Activated CD4-positive, alpha-beta T cell treated with anti-CD3 and anti-CD28 coated beads, Interleukin-2, Interleukin-6, amounts not matched to agents 100 ng/mL and 50 ng/mL, durations not matched to agents 16 hours and 8 hours (primary cell): ENCODE data around the gene MAP3K1.
"Not testable (repeated sequence)": the region's sequence is repeated elsewhere in the genome, so short reads cannot be mapped to it uniquely, and the experiment has no call there.

Experiments
- DNase-seq: peaks from one replicate; pipeline ENCODE4 v3.0.0-alpha.2; 2020

Gene MAP3K1

GRCh38 chr5:56814963-56815657 lies at the start of gene MAP3K1:
Gene MAP3K1 (plus strand): TSS chr5:56815549. CDS start chr5:56815574, 25 bp downstream.
- peak; percentile 86 for DNase-seq

DNA sequence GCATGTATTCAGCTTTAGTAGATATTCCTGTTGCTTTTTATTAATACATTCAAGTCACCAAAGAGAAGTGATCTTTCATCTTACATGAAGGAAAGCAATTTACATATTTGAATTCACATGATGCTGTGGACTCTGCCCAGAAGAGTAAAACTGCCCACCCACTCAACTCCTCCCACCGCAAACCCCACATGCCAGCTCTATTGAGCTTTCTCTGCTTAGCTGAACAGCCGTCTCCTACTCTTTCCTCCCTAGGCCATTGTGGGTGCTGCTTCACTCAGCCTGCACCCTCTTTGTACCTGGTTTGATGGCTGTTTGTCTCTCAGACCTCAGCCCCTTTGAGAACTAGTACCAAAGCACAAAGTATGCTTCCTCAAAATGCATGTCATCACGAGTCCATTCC lies 48.4 kb upstream of the MAP3K1 start:
- DNase-seq = no peak

- no peak for DNase-seq
Observed at GRCh38 chr5:56769875-56770604, 45.3 kb upstream of the MAP3K1 start.

DNA sequence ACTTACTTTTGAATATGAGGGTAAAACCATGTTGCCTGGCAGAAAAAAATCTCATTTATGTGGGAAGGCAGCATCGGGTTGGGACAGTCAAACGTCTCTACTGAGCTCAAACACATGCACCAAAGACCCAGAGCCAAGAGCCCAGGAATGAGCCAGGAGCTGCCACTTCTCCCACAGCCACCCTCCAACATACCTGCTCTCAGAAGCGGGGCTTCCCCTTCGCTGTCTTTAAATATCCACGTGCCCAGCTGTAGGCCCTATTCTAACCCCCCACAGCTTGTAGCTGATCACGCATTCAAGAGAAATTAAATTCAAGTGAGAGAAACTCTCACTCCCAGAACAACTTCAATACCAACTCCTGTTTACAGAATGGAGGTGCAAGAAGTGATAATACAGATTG lies 42.6 kb upstream of the MAP3K1 start:
- DNase-seq = no peak

DNA sequence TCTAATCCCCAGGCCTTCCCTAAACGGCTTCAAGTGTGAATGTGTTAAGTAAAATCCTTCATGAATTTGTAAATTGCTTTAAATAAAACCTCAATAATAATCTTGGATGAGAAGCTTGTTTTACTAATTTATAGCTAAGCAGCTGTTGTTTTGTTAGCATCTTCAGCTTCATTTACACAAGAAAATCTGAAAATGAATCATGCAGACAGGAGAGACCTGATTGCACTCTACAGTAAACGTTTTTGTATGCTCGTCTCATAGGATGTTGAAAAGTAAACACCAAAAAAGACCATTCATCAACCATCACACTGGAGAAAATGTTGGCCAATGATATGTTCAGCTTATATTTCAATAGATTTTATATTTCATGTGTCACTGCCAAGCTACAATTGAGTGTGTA lies 40.4 kb upstream of the MAP3K1 start:
- no peak for DNase-seq

- not testable (repeated sequence) for DNase-seq
Observed at GRCh38 chr5:56776212-56776846, 39.0 kb upstream of the MAP3K1 start.

DNA sequence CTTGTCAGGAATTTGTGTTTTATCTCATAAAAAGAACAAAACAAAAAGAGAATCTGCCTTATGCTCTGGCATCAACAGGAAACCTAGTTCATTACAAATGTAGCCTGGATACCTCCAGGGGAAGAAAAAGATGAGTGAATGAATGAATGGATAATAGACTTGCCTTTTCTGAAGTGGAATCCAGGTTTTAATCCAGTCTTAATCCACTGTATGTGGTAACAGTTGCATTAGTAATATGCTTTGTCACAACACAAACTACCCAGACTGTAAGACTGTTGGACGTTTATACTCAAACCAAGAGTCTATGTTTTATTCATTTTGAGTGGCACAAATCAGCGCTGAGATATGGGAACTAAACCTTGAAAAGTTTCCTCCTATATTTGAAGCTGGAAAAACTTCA lies 32.1 kb upstream of the MAP3K1 start:
- DNase-seq = no peak

GRCh38 chr5:56786346-56786745 lies 29.0 kb upstream of the MAP3K1 start:
- no peak for DNase-seq

DNA sequence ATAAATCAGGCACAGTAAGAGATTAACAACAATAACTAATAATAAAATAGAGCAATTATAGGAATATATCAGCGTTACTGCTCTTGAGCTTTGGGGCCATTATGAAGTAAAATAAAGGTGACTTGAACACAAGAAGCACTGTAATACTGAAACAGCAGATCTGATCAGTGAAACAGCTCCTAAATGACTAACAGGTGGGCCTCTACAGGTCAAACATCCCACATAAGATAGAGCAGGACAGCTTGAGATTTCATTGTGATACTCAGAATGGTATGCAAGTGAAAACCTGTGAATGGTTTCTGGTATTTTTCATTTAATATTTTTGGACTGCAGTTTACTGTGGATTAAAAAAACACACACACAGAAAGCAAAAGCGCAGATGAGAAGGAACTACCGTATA lies 24.0 kb upstream of the MAP3K1 start:
- peak; percentile 59 for DNase-seq

- no peak for DNase-seq
Observed at GRCh38 chr5:56798521-56798920, 16.8 kb upstream of the MAP3K1 start.

GRCh38 chr5:56800186-56800585 lies 15.2 kb upstream of the MAP3K1 start:
- no peak for DNase-seq

DNA sequence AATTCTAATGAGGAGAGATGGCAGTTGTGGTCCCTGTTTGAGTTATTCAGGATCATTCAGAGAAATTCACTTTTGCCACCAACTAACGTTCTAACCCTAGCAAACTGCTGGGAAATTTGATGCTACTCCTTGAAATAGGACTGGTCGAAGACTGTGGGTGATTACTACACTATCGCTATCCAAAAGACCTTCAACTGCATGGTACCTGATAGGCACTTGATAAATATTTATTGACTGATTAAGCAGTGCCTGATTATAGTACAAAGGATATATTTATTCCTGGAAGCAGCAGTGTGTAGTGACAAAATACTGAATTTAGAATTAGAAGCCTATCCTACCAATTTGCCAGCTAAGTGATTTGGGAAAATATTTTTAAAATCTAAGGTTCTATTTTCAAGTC lies 14.1 kb upstream of the MAP3K1 start:
- no peak for DNase-seq

DNA sequence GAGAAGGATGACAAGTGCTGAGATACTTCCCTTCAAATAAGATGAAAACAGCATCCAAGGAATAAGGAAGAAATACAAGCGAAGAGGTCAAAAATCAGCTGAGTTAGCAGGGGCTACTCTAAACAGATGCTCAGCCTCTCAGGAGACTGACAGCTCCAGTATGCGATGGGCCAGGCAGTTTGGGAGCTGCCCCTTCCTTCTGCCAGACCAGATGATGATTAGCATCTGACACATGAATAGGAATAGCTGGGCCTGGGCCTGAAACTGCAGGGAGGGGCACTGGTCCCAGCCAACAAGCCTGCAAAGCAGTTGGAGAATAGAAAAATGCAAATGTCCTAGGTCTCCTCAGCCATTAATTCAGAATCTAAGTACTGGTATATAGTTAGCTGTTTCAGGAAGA lies 13.1 kb upstream of the MAP3K1 start:
- no peak for DNase-seq

- DNase-seq = no peak
Observed at GRCh38 chr5:56803025-56803424, 12.3 kb upstream of the MAP3K1 start.

DNA sequence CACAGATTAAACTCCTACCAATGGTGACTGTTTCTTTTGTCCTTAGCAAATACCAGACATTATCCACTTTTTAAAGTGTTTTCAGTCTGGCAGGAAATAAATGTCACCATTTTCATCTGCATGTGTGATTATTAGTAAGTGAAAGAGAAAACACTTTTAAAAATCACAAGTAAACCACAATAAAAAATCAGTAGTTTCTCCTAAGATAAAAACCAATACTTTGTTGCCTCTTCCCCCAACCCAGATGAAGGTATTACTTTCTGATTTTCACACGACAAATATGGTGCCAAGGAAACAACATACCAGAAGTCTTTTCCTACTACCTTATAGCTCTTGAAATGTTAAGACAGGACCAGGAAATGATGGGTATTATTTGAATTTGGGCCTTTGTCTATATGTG lies 11.5 kb upstream of the MAP3K1 start:
- DNase-seq = no peak

GRCh38 chr5:56807679-56808078 lies 7.7 kb upstream of the MAP3K1 start:
- no peak for DNase-seq

GRCh38 chr5:56808211-56808610 lies 7.1 kb upstream of the MAP3K1 start:
- no peak for DNase-seq

DNA sequence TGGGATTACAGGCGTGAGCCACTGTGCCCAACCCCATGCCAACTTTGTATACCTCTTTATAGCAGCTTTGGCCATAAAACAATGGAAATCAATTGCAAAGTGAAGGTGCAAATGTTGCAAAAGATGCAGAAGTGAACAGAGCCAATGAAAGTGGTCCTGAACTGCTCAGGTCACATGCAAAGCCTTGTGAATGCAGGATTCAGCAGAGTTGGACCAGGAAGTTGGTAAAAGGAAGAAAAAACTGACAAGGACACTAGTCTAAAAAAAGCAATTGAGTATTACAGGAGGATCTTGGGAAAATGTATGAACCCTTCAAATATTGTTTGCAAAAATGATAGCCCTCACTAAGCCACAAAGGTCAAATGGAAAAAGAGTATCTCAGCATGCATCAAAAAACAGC lies 4.5 kb upstream of the MAP3K1 start:
- DNase-seq = no peak

DNA sequence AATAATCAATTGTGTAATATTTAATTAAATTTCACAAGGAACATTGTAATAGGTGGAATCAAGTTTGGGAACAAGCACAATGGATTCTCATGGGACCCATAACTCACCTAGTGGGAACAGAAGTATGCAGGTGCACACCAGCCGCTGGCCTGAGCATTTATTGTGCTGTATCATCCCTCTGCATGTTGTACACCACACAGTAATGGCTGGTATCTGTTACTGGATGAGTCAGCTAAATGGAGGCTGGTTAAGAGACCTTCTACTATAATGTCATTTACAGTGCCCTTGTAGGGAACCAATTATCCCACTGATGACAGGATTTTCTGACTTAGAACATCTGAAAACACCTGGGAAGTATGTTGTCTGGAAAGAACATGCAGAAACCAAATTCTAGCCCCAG lies 3.2 kb upstream of the MAP3K1 start:
- DNase-seq = no peak

DNA sequence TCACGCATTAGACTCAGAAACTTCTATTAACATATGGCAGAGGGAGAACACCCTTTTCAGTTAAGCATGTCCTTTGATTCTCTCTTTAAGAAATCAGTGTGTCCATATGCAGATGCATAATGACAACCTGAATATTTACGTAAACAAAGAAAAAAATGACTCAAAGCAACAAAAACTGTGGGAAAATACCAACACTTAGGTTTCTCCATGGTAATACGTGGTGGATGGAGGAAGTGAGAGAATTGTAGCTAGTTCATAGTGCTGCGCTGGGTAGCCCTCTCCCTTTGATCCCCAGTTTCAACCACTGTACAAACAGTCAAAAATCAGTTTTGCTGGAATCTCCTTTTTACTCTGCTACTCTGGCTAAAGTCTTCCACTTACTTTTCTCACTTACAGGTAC lies 2.0 kb upstream of the MAP3K1 start:
- DNase-seq = no peak

DNA sequence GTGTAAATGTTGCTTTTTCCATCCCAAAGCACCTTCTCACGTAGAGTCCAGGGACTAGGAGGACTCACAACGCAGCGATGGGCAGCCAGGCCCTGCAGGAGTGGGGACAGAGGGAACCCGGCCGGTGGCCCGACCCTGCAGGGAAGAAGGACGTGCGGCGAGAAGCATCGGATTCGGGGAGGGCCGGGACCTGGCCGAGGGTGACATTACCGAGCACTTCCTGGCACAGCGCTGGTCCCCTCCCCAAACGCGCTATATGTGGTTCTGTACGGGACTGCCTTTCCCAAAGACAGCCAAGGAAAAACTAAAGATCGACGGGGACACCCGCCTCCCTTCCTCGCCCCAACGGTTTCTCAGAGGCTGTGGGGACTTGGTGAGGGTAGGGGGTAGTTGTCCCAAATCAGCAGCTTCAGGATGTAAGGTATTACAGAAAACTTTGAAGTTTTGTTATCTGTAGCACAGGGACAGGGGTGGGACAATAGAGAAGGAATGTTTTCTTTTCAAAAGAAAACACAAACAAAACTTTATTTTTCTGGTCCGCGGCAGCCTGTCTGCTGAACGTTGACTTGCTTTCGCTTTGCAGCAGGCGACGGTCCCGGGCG lies 887 bp upstream of the MAP3K1 start:
- DNase-seq = no peak

DNA sequence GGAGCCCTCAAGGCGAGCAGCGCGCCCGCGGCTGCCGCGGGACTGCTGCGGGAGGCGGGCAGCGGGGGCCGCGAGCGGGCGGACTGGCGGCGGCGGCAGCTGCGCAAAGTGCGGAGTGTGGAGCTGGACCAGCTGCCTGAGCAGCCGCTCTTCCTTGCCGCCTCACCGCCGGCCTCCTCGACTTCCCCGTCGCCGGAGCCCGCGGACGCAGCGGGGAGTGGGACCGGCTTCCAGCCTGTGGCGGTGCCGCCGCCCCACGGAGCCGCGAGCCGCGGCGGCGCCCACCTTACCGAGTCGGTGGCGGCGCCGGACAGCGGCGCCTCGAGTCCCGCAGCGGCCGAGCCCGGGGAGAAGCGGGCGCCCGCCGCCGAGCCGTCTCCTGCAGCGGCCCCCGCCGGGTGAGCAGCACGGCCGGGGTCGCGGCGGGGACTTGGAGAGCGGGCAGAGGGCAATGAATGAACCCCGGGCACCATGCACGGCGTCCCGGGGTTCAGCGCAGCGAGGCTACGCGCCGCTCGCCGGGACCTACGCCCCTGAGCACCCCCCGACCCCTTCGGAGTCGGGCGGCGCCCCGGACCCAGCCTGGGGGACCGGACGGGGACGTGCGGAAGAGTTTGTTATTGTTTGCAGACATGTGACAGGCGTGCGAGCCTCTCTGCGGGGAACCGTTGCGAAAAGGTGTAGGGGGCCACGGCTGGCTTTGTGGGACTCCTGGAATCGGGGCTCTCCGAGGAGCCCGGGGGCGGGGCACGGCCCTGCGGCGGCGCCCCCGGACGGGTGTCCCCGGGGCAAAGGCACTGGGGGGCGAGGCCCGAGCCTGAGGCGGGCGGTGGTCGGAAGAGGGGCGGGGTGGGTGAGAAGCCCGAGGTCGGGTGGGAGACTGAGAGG lies 553 bp downstream of the MAP3K1 start:
- DNase-seq = peak; percentile 45
